Heart right ventricle (tissue), 16 donors: Measurements from ENCODE around the gene GRIK2. TPM values are rescaled to one million over a fixed set of nuclear protein-coding genes. Genes with fewer than 3 reads are reported as not detected.

ENCODE experiments used
- ATAC-seq, 8 donors: fragments of 200-7000 bp; cut with Tn5 transposase; one replicate each; pipeline ENCODE4 v1.9.1; 2020; ENCODE audit warnings: mild to moderate bottlenecking in 8 of 8, moderate library complexity in 8 of 8, moderate number of reproducible peaks in 1 of 8
- DNase-seq, 2 donors: peaks; one replicate each; pipeline ENCODE4 v3.0.0-alpha.2; 2020
- H3K27ac ChIP-seq, 10 donors: fragments of 200-600 bp; sonication (generic) in 2 of 10; one replicate each; pipeline versions ENCODE4 v1.5.0 to v1.8.0; 2020 to 2022; ENCODE audit warnings: mild to moderate bottlenecking in 3 of 10
- H3K27me3 ChIP-seq, 7 donors: fragments of 200-600 bp; one replicate each; pipeline ENCODE4 v1.8.0; 2021 to 2022; ENCODE audit warnings: mild to moderate bottlenecking in 2 of 7
- H3K36me3 ChIP-seq, 9 donors: fragments of 200-600 bp; sonication (generic) in 1 of 9; one replicate each; pipeline versions ENCODE4 v1.5.0 to v1.8.0; 2020 to 2022; ENCODE audit warnings: mild to moderate bottlenecking in 2 of 9
- H3K4me1 ChIP-seq, 9 donors: fragments of 200-600 bp; sonication (generic) in 1 of 9; one replicate each; pipeline versions ENCODE4 v1.5.0 to v1.8.0; 2020 to 2022; ENCODE audit warnings: mild to moderate bottlenecking in 4 of 9
- H3K4me3 ChIP-seq, 10 donors: fragments of 200-600 bp; sonication (generic) in 2 of 10; one replicate each; pipeline versions ENCODE4 v1.5.0 to v1.8.0; 2020 to 2022; ENCODE audit warnings: mild to moderate bottlenecking in 7 of 10, moderate library complexity in 2 of 10
- H3K9me3 ChIP-seq, 11 donors: fragments of 200-600 bp in 10 of 11; sonication (generic) in 2 of 11; one replicate each; pipeline versions ENCODE4 v1.5.0 to v1.8.0; 2013 to 2022; ENCODE audit warnings: mild to moderate bottlenecking in 2 of 11, control low read depth in 1 of 11, moderate library complexity in 1 of 11
- WGBS, 2 donors: extraction: QIAGEN DNeasy Blood & Tissue Kit; methylation state at CpG; one replicate each; pipeline ENCODE4 v1.1.7; 2013; ENCODE audit warnings: inconsistent platforms in 1 of 2; 5-methylcytosine and 5-hydroxymethylcytosine counted together
- intact Hi-C, 10 donors: fragments of 100-400 bp; cut with DNase I; formaldehyde crosslinking; loops; one replicate each; pipeline versions ENCODE4 v1.11.1 to v1.14.2; 2022
- polyA plus RNA-seq, 2 donors: library from polyadenylated mRNA; stranded (reverse); fragments of 200-250 nt; gene quantifications; one replicate each; pipeline ENCODE4 v1.2.3, GENCODE V29; 2013
- total RNA-seq, 10 donors: library from RNA; stranded (reverse); fragmentation: NEBNext Ultra II Directional in 3 of 10; extraction: Animal tissue kit (Norgen Biotek cat#: 25700) in 3 of 10; gene quantifications; one replicate each; pipeline versions ENCODE4 v1.2.1 to v1.2.4, GENCODE V29; 2021 to 2023
- TF ChIP-seq, protein P1 (sequence below), 9 donors: fragments of 200-600 bp; sonication (generic) in 2 of 9; IDR thresholded peaks; one replicate each; pipeline versions ENCODE4 v1.5.0 to v1.8.0; 2021 to 2022; ENCODE audit warnings: antibody characterized with exemption in 9 of 9, mild to moderate bottlenecking in 5 of 9, moderate library complexity in 1 of 9
- donor health status: Arrhythmogenic right ventricular cardiomyopathy.
- donor health status: ischemic (EF 13 %, LVEDD 7.1; RV severe dilation, severe dysfunction).
- donor health status: healthy with polysubstance abuse.
- donor health status: DM: no; HTN: yes; CAD: no.
- donor health status: DM: no; HTN: no; CAD: no.
- donor health status: ischemic (EF 25% LVEDD 6.9; RV normal size, moderate dysfunction).
- donor health status: ischemic (EF 25% LVEDD 5.7; RV mildly dilated, moderate dysfunction).
- donor health status: healthy.
- donor health status: DM: yes; HTN: yes; CAD: no.
- donor health status: Ischemic cardiomyopathy.
- donor health status: ischemic (EF 35%, LVEDD 5.7; RV mildly dilated, moderate dysfunction).
- donor health status: nonischemic (EF 11% LVEDD 7.7; RV severe dilation, severe dysfunction).
- donor health status: DM: yes; HTN: yes; CAD: no.
- donor health status: PGD.
- donor health status: ischemic (EF 29% LVEDD 5.4; RV normal size, mild dysfunction).
- donor health status: nonischemic (EF 23%, LVEDD 6.1; RV moderate dilation, normal function).

GRIK2 gene
- total and polyA plus RNA-seq, 12 donors: 0.13 to 7.0 (median 2.5) TPM

DNA sequence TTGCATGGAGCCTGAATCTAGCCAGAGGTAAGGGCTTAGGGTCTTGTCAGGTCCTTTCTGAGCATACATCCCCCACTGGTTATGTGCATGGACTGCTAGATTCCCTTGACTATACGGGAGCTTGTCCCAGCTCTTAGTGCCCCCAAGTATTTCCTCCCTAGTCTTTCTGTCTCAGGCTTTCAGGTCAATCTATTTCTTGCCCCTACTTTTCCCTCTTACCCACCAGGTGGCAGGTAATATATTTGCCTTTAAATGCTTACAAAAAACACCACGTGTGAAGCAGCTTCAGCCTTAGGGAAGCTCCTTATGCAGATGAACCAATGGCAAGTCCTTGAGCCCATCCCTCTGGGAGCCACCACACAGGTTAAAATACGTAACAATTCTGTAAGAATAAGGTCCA is 454.2 kb downstream of the GRIK2 start:
- WGBS, 2 donors: 40 to 44% methylated on average over 3 of the region's 3 CpGs
- intact Hi-C loops: no loop called here
- H3K4me3 ChIP-seq: no peak overlapping the region

GRCh38 chr6:101851911-101852310 is 458.4 kb downstream of the GRIK2 start:
- DNase-seq (no peak), ATAC-seq (no peak)
- Histone ChIP-seq H3K4me3 (no peak overlapping the region), H3K27me3 (no peaks in the 10 kb centered on the region), H3K36me3 (no peaks in the 10 kb centered on the region), H3K27ac (no peak overlapping the region), H3K9me3 (no peaks in the 10 kb centered on the region), H3K4me1 (no peaks in the 10 kb centered on the region)
- intact Hi-C loops: no loop called here
- WGBS, 2 donors: 80 to 83% methylated on average over 1 of the region's 1 CpG
- TF ChIP-seq, protein P1, sequence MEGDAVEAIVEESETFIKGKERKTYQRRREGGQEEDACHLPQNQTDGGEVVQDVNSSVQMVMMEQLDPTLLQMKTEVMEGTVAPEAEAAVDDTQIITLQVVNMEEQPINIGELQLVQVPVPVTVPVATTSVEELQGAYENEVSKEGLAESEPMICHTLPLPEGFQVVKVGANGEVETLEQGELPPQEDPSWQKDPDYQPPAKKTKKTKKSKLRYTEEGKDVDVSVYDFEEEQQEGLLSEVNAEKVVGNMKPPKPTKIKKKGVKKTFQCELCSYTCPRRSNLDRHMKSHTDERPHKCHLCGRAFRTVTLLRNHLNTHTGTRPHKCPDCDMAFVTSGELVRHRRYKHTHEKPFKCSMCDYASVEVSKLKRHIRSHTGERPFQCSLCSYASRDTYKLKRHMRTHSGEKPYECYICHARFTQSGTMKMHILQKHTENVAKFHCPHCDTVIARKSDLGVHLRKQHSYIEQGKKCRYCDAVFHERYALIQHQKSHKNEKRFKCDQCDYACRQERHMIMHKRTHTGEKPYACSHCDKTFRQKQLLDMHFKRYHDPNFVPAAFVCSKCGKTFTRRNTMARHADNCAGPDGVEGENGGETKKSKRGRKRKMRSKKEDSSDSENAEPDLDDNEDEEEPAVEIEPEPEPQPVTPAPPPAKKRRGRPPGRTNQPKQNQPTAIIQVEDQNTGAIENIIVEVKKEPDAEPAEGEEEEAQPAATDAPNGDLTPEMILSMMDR (IDR thresholded peaks at IDR 0.05): no peak

More for the DNA sequence above, 454.2 kb downstream of the GRIK2 start:
- Histone ChIP-seq H3K4me1 (no peaks in the 10 kb centered on the region), H3K27me3 (no peaks in the 10 kb centered on the region), H3K27ac (no peak overlapping the region), H3K9me3 (no peaks in the 10 kb centered on the region), H3K36me3 (no peaks in the 10 kb centered on the region)
- no peak for ATAC-seq
- DNase-seq: no peak
- TF ChIP-seq, protein P1 (IDR thresholded peaks at IDR 0.05): no peak

GRCh38 chr6:101853231-101854085 is 459.9 kb downstream of the GRIK2 start:
- WGBS, 2 donors: 74 to 79% methylated on average over 3 of the region's 3 CpGs
- H3K4me3 ChIP-seq: no peak overlapping the region
- TF ChIP-seq, protein P1 (IDR thresholded peaks at IDR 0.05): no peak

DNA sequence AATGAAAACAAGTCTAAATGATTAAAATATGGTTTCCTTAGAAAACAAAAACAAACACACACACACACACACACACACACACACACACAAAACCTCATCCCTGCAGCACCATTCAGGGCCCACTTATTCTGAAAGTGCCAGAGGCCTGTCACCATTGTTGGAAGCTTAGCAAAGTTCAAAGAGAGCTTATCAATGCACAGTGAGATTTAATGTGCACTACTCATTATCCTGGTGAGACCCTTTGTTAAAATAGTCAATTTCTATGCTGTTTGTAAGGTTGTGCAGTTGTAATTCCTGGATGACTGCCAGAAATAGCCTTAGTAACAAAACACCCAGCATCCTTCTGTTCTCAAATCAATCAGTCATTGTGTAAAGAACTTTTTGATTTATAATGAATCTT is 482.9 kb downstream of the GRIK2 start:
- intact Hi-C loops: no loop called here
- TF ChIP-seq, protein P1 (IDR thresholded peaks at IDR 0.05): no peak

More at GRCh38 chr6:101853231-101854085, 459.9 kb downstream of the GRIK2 start:
- DNase-seq (no peak), ATAC-seq (no peak)
- Histone ChIP-seq H3K27me3 (no peaks in the 10 kb centered on the region), H3K9me3 (no peaks in the 10 kb centered on the region), H3K27ac (no peak overlapping the region), H3K36me3 (no peaks in the 10 kb centered on the region), H3K4me1 (no peaks in the 10 kb centered on the region)
- intact Hi-C loops: no loop called here

More for the DNA sequence above, 482.9 kb downstream of the GRIK2 start:
- H3K4me3 ChIP-seq: no peak overlapping the region
- ATAC-seq: no peak
- no peaks in the 10 kb centered on the region for H3K4me1 ChIP-seq
- H3K27me3 ChIP-seq: no peaks in the 10 kb centered on the region
- H3K9me3 ChIP-seq: peaks cover 0 to 3% (median 0%) of the 10 kb centered on the region in 11 donors
- DNase-seq: no peak
- H3K27ac ChIP-seq: no peak overlapping the region
- H3K36me3 ChIP-seq: no peaks in the 10 kb centered on the region
